OCI-LY1 (cell line): Measurements from ENCODE around the gene LRP10.

Experiments used
- H2AFZ ChIP-seq: fragments of 200-600 bp; sonication (generic), shearing (Covaris generic); 2 replicates; pipeline ENCODE4 v1.6.0; 2014; ENCODE audit warnings: antibody characterized with exemption, mild to moderate bottlenecking, low read length
- H3F3A ChIP-seq: fragments of 200-600 bp; sonication (generic), shearing (Covaris generic); 2 replicates; pipeline ENCODE4 v1.6.0; 2014; ENCODE audit warnings: mild to moderate bottlenecking, antibody characterized with exemption, low read length, moderate library complexity; ENCODE audit not compliant: insufficient read depth
- H3K27ac ChIP-seq: fragments of 200-600 bp; sonication (generic); 2 replicates; pipeline ENCODE4 v1.5.1; 2014; ENCODE audit warnings: low read length, mixed run types, mild to moderate bottlenecking, low read depth; ENCODE audit not compliant: poor library complexity, severe bottlenecking
- H3K27me3 ChIP-seq: fragments of 200-600 bp; sonication (generic); 2 replicates; pipeline ENCODE4 v1.6.0; 2014; ENCODE audit warnings: antibody characterized with exemption, mild to moderate bottlenecking, low read length, moderate library complexity; ENCODE audit not compliant: insufficient read depth
- H3K36me3 ChIP-seq: fragments of 200-600 bp; sonication (generic); 2 replicates; pipeline ENCODE4 v1.6.1; 2014; ENCODE audit warnings: mild to moderate bottlenecking, antibody characterized with exemption, low read length, moderate library complexity, mixed read lengths; ENCODE audit not compliant: insufficient read depth
- H3K4me1 ChIP-seq: fragments of 200-600 bp; sonication (generic); 2 replicates; pipeline ENCODE4 v1.5.1; 2014; ENCODE audit warnings: mild to moderate bottlenecking, low read length, moderate library complexity; ENCODE audit not compliant: insufficient read depth, severe bottlenecking
- H3K4me2 ChIP-seq: fragments of 200-600 bp; sonication (generic), shearing (Covaris generic); 2 replicates; pipeline ENCODE4 v1.6.1; 2014; ENCODE audit warnings: low read length
- H3K4me3 ChIP-seq: fragments of 200-600 bp; sonication (generic); 2 replicates; pipeline ENCODE4 v1.5.1; 2014; ENCODE audit warnings: low read length, low read depth, mild to moderate bottlenecking, mixed read lengths; ENCODE audit not compliant: poor library complexity, severe bottlenecking
- H3K79me2 ChIP-seq: fragments of 200-600 bp; shearing (Covaris generic); 2 replicates; pipeline ENCODE4 v1.6.1; 2016; ENCODE audit warnings: mixed run types, low read length, mixed read lengths; ENCODE audit not compliant: insufficient read depth
- H3K9ac ChIP-seq: fragments of 200-600 bp; sonication (generic), shearing (Covaris generic); 2 replicates; pipeline ENCODE4 v1.6.1; 2014; ENCODE audit warnings: mild to moderate bottlenecking, low read length, mixed read lengths
- H3K9me2 ChIP-seq: fragments of 200-600 bp; sonication (generic), shearing (Covaris generic); 2 replicates; pipeline ENCODE4 v1.6.1; 2014; ENCODE audit warnings: low read depth, mild to moderate bottlenecking, low read length, mixed read lengths
- H3K9me3 ChIP-seq: fragments of 200-600 bp; shearing (Covaris generic); 2 replicates; pipeline ENCODE4 v1.6.1; 2014; ENCODE audit warnings: low read length, mixed read lengths
- H4K20me1 ChIP-seq: fragments of 200-600 bp; sonication (generic), shearing (Covaris generic); 2 replicates; pipeline ENCODE4 v1.6.0; 2016; ENCODE audit warnings: mild to moderate bottlenecking, low read length; ENCODE audit not compliant: insufficient read depth
- CTCF ChIP-seq: fragments of 200-600 bp; sonication (generic), shearing (Covaris generic); IDR thresholded peaks from 2 replicates; pipeline ENCODE4 v1.5.1; 2017; ENCODE audit warnings: mild to moderate bottlenecking, antibody characterized with exemption, low read length, moderate library complexity, mixed read lengths
- EZH2 ChIP-seq: fragments of 200-600 bp; sonication (generic), shearing (Covaris generic); IDR thresholded peaks from 2 replicates; pipeline ENCODE4 v1.8.0; 2017; ENCODE audit warnings: borderline replicate concordance, mixed run types, mild to moderate bottlenecking, antibody characterized with exemption, low read length, moderate library complexity, mixed read lengths

The LRP10 gene

GRCh38 chr14:22896356-22896755 lies 24.8 kb downstream of the LRP10 start:
- no peaks in the 10 kb centered on the region for H3F3A ChIP-seq
- H3K36me3 ChIP-seq = peaks cover 35% of the 10 kb centered on the region
- no peak overlapping the region for H3K4me3 ChIP-seq
- H3K4me1 ChIP-seq = no peaks in the 10 kb centered on the region
- no peak overlapping the region for H3K9ac ChIP-seq
- no peaks in the 10 kb centered on the region for H3K79me2 ChIP-seq
- H2AFZ ChIP-seq = no peak overlapping the region
- no peak overlapping the region for H3K4me2 ChIP-seq
- H4K20me1 ChIP-seq = no peaks in the 10 kb centered on the region
- no peaks in the 10 kb centered on the region for H3K9me2 ChIP-seq
- no peaks in the 10 kb centered on the region for H3K27me3 ChIP-seq
- H3K9me3 ChIP-seq = no peaks in the 10 kb centered on the region
- no peak overlapping the region for H3K27ac ChIP-seq
- TF ChIP-seq EZH2 (no peak), CTCF (no peak)

GRCh38 chr14:22896760-22897159 lies 25.2 kb downstream of the LRP10 start:
- no peak overlapping the region for H2AFZ ChIP-seq
- no peak overlapping the region for H3K9ac ChIP-seq
- no peaks in the 10 kb centered on the region for H3F3A ChIP-seq
- no peaks in the 10 kb centered on the region for H3K9me3 ChIP-seq
- no peaks in the 10 kb centered on the region for H3K79me2 ChIP-seq
- H3K27me3 ChIP-seq = no peaks in the 10 kb centered on the region
- no peak overlapping the region for H3K4me3 ChIP-seq
- H3K4me1 ChIP-seq = no peaks in the 10 kb centered on the region
- no peaks in the 10 kb centered on the region for H3K9me2 ChIP-seq
- no peaks in the 10 kb centered on the region for H4K20me1 ChIP-seq
- no peak overlapping the region for H3K4me2 ChIP-seq
- peaks cover 39% of the 10 kb centered on the region for H3K36me3 ChIP-seq
- TF ChIP-seq EZH2 (no peak), CTCF (no peak)
- H3K27ac ChIP-seq = no peak overlapping the region

DNA sequence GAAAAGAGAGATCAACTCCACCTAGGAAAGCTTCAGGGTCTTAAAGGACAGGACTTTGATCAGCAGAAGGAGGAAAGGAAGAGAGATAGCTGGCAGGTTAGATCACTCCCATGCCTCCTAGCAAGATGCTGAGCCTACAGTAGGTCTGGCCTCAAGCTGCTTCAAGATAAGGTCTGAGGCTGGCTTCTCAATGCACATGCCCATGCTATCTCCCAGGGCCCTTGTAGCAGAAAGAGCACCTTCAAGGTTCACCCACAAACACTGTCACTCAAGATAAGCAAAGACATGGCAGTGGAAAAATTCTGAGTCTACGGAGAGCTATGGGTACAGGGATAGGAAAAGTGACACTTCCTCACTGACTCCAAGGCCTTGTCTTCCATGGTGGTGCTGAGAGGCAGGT lies 25.8 kb downstream of the LRP10 start:
- Histone ChIP-seq H3K79me2 (no peaks in the 10 kb centered on the region), H3K36me3 (peaks cover 45% of the 10 kb centered on the region), H3K4me1 (no peaks in the 10 kb centered on the region), H3K9me3 (no peaks in the 10 kb centered on the region), H3K27ac (no peak overlapping the region), H3K9me2 (no peaks in the 10 kb centered on the region), H4K20me1 (no peaks in the 10 kb centered on the region), H3K9ac (no peak overlapping the region), H3K4me3 (no peak overlapping the region), H3K27me3 (no peaks in the 10 kb centered on the region), H2AFZ (no peak overlapping the region), H3F3A (no peaks in the 10 kb centered on the region), H3K4me2 (no peak overlapping the region)
- TF ChIP-seq EZH2 (no peak), CTCF (no peak)
